Activated T-cell treated with anti-CD3 and anti-CD28 coated beads, Interleukin-2, amount 50 U/mL, for 72 hours (primary cell): ENCODE data around the gene BEST4. TPM values are rescaled to one million over a fixed set of nuclear protein-coding genes. Genes with fewer than 3 reads are reported as not detected.
"Not testable (repeated sequence)": the region's sequence is repeated elsewhere in the genome, so short reads cannot be mapped to it uniquely, and the experiment has no call there.

ENCODE experiments used
- ATAC-seq, 2 donors: fragments of 150-1000 bp; cut with Tn5 transposase; replicated peaks in 1 of 2; 2 replicates each; pipeline ENCODE4 v1.10.0; 2021; ENCODE audit warnings: moderate library complexity in 2 of 2, mild to moderate bottlenecking in 1 of 2
- DNase-seq, 2 donors: peaks; one replicate each; pipeline ENCODE4 v3.0.0; 2021 to 2022; ENCODE audit warnings: mixed read lengths in 1 of 2
- H3K27ac Mint-ChIP-seq: one replicate; pipeline ENCODE4 v1.8.0; 2022; ENCODE audit warnings: mild to moderate bottlenecking, moderate library complexity, mixed read lengths
- H3K27me3 Mint-ChIP-seq: one replicate; pipeline ENCODE4 v1.8.0; 2022; ENCODE audit warnings: low read depth, mixed read lengths
- H3K36me3 Mint-ChIP-seq, 2 donors: one replicate each; pipeline ENCODE4 v1.8.0; 2022; ENCODE audit warnings: mixed read lengths in 2 of 2, mild to moderate bottlenecking in 1 of 2; ENCODE audit not compliant: insufficient read depth in 2 of 2
- H3K4me1 Mint-ChIP-seq: one replicate; pipeline ENCODE4 v1.8.0; 2022; ENCODE audit warnings: low read depth, mixed read lengths
- H3K4me3 Mint-ChIP-seq, 2 donors: one replicate each; pipeline ENCODE4 v1.8.0; 2022; ENCODE audit warnings: mild to moderate bottlenecking in 2 of 2, mixed read lengths in 2 of 2, moderate library complexity in 2 of 2
- H3K9me3 Mint-ChIP-seq, 2 donors: one replicate each; pipeline ENCODE4 v1.8.0; 2022; ENCODE audit warnings: mixed read lengths in 2 of 2
- total RNA-seq, 2 donors: library from RNA; stranded (reverse); gene quantifications; one replicate each; pipeline ENCODE4 v1.2.3, GENCODE V29; 2022

Gene BEST4
- total RNA-seq, 2 donors from 2014 or later: 2.5 to 2.6 TPM

DNA sequence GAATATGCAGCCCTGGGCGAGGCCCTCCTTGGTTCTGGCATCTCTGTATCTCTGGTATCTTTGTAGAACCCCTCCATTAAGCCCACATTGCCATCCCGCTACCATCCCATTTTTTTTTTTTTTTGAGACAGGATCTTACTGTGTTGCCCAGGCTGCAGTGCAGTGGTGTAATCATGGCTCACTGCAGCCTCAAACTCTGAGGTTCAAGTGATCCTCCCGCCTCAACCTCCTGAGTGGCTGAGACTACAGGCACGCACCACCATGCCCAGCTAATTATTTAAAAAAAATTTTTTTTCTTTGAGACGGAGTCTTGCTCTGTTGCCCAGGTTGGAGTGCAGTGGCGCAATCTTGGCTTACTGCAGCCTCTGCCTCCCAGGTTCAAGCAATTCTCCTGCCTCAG, 36.4 kb upstream of the BEST4 start:
- not testable (repeated sequence) for H3K36me3 Mint-ChIP-seq, H3K4me3 Mint-ChIP-seq, H3K27me3 Mint-ChIP-seq, H3K27ac Mint-ChIP-seq, ATAC-seq, H3K9me3 Mint-ChIP-seq, DNase-seq
- peaks cover 28% of the 10 kb centered on the region for H3K4me1 Mint-ChIP-seq

DNA sequence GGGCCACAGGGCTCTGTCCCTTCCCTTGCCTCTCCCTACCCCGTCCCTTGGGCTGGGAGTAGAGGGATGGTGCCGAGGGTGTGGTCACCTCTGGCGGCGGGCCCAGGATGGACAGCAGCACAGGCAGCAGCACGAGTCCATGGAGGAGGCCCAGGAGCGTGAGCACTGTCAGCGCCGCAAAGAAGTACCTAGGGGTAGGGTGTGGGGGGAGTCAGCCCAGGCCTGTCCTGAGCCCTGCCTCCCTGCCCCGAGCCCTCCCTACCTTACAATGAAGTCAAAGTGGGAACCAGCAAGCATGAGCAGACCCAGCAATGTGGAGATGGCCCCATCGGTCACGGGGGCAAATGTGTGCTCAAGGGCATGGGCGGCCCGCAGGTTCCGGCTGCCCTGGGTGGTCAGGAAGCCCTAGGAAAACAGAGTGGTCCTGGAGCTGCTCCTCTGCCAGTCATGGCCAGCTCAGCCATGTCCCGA, 35.0 kb upstream of the BEST4 start:
- ATAC-seq (no peak), DNase-seq (no peak)
- H3K4me1 Mint-ChIP-seq: peaks cover 38% of the 10 kb centered on the region
- H3K9me3 Mint-ChIP-seq: no peaks in the 10 kb centered on the region
- no peaks in the 10 kb centered on the region for H3K27me3 Mint-ChIP-seq
- H3K4me3 Mint-ChIP-seq: no peak overlapping the region
- no peak overlapping the region for H3K27ac Mint-ChIP-seq
- H3K36me3 Mint-ChIP-seq: peaks cover 2% of the 10 kb centered on the region in 2 donors

DNA sequence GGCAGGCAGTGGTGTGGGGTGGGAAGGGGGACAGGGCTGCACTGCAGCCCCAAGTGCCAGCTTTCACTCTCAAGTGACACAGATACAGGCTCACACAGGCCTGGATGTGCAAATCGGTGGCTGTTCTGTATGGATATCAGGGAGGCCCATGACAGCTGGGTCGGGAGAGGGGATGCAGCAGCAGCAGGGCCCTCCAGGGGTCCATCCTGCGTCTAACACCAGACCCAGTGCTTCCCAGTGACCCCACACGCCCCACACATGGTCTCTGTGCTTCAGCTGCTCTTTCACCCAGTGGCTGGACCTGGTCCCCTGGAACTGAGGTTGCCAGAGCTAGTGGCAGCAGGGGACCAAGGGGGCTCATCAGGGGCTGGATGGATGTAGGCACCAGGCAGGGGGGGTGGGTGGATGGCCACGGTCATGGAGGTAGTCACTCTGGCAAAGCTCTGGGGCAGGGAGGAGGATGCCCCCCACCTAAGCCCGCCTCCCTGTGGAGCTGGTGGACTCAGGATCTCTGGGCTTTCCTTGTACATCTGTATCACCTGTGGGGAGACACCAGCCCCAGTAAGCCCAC, 34.2 kb upstream of the BEST4 start:
- Mint-ChIP-seq H3K9me3 (no peaks in the 10 kb centered on the region), H3K4me3 (no peak overlapping the region), H3K4me1 (peaks cover 43% of the 10 kb centered on the region), H3K36me3 (peaks cover 3% of the 10 kb centered on the region in 2 donors), H3K27ac (no peak overlapping the region), H3K27me3 (no peaks in the 10 kb centered on the region)
- no peak for ATAC-seq
- no peak for DNase-seq

DNA sequence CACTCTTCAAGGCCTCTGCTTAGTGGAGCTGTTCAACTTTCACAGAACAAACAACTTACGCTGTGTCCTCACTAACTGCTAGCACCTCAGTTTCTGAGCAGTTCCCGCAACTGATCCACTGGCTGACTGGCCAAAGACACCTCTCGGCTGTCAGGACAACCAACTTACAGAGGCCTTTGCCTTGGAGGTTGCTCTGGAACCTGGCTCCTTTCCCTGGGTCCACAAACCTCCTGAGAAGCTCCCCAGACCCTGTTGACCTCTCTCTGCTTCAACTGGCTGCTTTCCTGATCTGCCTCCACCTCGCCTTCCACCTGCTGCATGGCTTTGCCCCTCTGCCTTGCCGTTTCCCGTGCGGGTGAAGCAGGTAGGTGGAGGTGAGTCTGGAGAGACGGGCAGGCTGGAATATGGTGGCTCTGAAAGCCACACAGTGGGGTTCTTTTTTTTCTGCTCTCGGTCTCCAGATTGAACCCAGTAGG, 33.3 kb upstream of the BEST4 start:
- H3K4me1 Mint-ChIP-seq: peaks cover 47% of the 10 kb centered on the region
- peaks cover 3% of the 10 kb centered on the region in 2 donors for H3K36me3 Mint-ChIP-seq
- DNase-seq: no peak
- no peaks in the 10 kb centered on the region for H3K27me3 Mint-ChIP-seq
- H3K4me3 Mint-ChIP-seq: peak overlapping the region; percentile 94 to 95
- no peak for ATAC-seq
- H3K27ac Mint-ChIP-seq: peak overlapping the region; percentile 49
- H3K9me3 Mint-ChIP-seq: no peaks in the 10 kb centered on the region

DNA sequence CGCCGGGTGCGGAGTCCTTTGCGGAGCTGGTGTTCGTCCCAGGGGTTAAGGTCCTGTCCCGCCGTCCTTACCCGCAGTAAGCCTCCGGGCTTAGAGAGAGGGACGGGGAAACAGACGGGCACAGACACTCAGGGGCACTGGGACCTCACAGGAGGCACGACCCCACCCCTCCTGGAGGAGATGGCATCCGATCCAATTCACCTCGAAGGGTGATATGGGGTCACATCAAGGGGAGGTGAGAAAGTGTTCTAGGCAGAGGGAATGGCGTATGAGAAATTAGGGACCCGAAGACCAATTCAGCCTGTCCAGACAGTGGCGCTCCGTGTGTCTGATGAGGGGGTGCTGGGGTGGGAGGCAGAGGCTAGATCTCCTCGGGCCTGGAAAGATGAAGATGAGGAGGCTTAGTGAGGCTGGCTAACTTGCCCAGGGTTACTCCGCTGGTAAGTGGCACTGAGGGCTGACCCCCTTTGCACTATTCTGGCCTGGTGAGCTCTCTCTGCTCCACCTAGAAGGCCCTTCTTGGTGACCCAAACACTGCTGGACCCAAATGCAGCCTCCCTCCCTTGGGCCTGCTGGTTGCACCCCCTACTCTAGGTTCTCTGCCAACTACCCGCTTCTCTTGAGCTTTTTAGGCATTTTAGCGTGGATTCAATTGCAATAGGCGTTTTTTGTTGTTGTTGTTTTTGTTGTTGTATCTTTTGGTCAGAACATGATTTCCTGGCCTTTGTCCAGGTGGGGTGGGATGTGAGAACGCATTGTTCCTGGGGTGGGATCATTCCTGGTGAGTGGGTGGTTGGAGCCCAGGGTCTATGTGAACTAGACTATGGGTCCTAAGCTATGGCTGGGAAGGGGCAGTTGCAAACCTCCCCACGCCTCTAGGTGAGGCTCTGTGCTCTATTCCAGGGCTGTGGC, 32.6 kb upstream of the BEST4 start:
- H3K4me3 Mint-ChIP-seq: peak overlapping the region; percentile 94 to 95
- DNase-seq (no peak), ATAC-seq (no peak)
- H3K4me1 Mint-ChIP-seq: peaks cover 48% of the 10 kb centered on the region
- H3K27ac Mint-ChIP-seq: peak overlapping the region; percentile 100
- H3K27me3 Mint-ChIP-seq: no peaks in the 10 kb centered on the region
- peaks cover 3% of the 10 kb centered on the region in 2 donors for H3K36me3 Mint-ChIP-seq
- H3K9me3 Mint-ChIP-seq: no peaks in the 10 kb centered on the region

DNA sequence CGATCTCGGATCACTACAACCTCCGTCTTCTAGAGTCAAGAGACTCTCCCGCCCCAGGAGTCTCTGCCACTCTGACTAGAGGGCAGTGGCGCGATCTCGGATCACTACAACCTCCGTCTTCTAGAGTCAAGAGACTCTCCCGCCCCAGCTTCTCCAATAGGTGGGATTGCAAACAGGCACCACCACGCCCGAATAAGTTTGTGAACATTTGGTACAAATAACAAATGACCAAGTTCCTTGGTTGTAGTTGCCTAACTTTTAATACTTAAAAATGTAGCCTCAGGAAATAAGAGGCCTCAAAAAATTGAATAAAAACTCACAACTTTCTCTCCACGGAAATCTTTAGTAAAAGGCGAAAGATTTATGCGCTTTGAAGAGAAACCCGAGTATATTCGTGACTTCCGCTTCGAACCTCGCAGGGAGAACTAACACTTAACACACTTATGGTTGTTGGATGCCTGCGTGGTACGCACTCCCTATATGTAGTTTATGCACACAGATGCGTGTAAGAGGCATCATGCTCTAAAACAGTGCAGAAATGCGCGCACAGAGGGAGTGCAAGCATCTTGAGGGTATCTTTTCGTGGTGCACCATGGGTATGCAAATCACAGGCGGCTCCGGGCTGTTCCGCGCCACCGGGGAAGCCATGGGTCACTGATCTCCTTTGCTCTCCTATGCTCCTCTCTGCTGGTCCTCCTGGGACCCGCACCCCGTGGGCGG, 31.8 kb upstream of the BEST4 start:
- Mint-ChIP-seq H3K4me1 (peaks cover 56% of the 10 kb centered on the region), H3K36me3 (peaks cover 8 to 10% of the 10 kb centered on the region in 2 donors), H3K27ac (peak overlapping the region; percentile 100), H3K4me3 (peak overlapping the region; percentile 94 to 95), H3K9me3 (no peaks in the 10 kb centered on the region), H3K27me3 (no peaks in the 10 kb centered on the region)
- peak; percentile 89 to 91 for ATAC-seq
- peak; percentile 85 to 92 for DNase-seq

DNA sequence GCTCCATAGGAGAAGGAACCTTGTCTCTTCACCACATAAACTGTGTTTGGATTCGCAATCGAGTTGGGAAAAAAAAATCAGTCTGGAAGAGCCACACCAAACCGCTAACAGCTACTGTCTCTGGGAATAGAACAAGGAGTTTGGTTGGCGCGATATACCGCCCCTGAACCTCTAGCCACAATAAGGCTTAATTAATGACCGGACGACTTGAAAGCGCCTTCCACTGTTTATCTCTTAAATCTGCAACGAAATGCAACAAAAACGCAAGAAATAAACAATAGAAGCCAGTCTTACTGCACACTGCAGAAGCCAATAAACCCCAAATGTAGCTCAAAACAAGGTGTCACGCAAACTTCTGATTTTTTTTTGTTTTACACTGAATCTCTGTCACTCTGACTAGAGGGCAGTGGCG, 31.2 kb upstream of the BEST4 start:
- Mint-ChIP-seq H3K4me3 (peak overlapping the region; percentile 94 to 95), H3K27me3 (no peaks in the 10 kb centered on the region)

DNA sequence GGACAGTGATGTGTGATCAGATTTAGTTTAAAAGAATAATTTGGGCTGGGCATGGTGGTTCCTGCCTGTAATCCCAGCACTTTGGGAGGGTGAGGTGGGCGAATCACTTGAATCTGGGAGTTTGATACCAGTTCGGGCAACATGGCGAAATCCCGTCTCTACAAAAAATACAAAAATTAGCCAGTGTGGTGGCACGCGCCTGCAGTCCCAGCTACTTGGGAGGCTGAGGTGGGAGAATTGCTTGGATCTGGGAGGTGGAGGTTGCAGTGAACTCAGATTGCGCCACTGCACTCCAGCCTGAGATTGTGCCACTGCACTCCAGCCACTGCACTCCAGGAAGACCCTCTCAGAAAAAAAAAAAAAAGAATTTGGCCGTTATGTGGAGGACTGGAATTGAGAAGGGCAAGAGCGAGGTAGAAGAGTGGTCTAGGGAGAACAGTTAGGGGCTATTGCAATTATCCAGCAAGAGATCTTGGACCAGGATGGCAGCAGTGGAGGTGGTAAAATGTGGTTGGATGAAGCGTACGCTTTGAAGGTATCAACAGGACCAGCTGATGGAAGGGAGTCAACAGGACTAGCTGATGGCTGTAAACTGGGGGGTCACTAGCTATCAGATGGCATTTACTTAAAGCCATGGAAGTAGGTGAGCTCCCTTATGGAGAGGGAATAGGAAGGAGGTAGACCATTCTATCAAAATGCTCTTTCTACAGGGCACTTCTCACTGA, 30.0 kb upstream of the BEST4 start:
- H3K27ac Mint-ChIP-seq: peak overlapping the region; percentile 100
- H3K9me3 Mint-ChIP-seq: no peaks in the 10 kb centered on the region
- no peaks in the 10 kb centered on the region for H3K27me3 Mint-ChIP-seq
- ATAC-seq (no peak), DNase-seq (no peak)
- H3K4me3 Mint-ChIP-seq: peak overlapping the region; percentile 50 to 94
- H3K4me1 Mint-ChIP-seq: peaks cover 66% of the 10 kb centered on the region
- peaks cover 8 to 15% of the 10 kb centered on the region in 2 donors for H3K36me3 Mint-ChIP-seq

More for the DNA sequence above, 31.2 kb upstream of the BEST4 start:
- ATAC-seq (no peak), DNase-seq (peak in 1 of 2 donors; percentile 45)
- H3K27ac Mint-ChIP-seq: peak overlapping the region; percentile 100
- peaks cover 8 to 13% of the 10 kb centered on the region in 2 donors for H3K36me3 Mint-ChIP-seq
- H3K9me3 Mint-ChIP-seq: no peaks in the 10 kb centered on the region
- H3K4me1 Mint-ChIP-seq: peaks cover 61% of the 10 kb centered on the region

DNA sequence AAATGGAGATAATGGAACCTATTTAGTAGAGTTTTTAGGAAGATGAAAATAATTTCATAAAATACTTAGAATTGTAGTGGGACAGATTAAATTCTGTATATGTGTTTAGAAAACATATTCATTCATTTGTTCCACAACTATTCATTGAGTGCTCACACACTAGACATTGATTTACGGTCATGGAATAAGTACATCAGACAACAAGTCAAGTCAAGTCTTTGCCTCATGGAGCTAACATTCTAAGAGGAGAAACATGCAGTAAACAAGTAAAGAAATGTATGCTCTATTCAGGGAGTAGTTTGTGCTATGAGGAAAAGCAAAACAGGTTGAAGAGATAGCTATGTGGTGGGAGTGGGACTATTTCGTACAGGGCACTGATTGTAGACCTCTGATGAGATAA, 29.3 kb upstream of the BEST4 start:
- Mint-ChIP-seq H3K27ac (peak overlapping the region; percentile 35), H3K36me3 (peaks cover 8 to 15% of the 10 kb centered on the region in 2 donors), H3K9me3 (no peaks in the 10 kb centered on the region), H3K27me3 (no peaks in the 10 kb centered on the region), H3K4me1 (peaks cover 69% of the 10 kb centered on the region), H3K4me3 (peak overlapping the region; percentile 8 to 16)
- DNase-seq: no peak
- ATAC-seq: no peak

DNA sequence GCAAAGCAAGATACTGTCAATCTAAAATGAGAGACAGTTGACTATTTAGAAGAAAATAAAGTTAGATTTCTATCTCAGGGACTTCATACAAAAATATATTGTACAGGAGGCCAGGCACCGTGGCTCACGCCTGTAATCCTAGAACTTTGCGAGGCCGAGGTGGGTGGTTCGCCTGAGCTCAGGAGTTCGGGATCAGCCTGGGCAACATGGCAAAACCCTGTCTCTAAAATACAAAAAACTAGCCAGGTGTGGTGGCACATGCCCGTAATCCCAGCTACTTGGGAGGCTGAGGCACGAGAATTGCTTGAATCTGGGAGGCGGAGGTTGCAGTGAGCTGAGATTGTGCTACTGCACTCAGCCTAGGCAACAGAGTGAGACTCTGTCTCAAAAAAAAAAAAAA, 28.0 kb upstream of the BEST4 start:
- DNase-seq, H3K27me3 Mint-ChIP-seq, ATAC-seq, H3K9me3 Mint-ChIP-seq, H3K27ac Mint-ChIP-seq: not testable (repeated sequence)
- H3K4me3 Mint-ChIP-seq: peak overlapping the region in 1 of 2 donors; percentile 84
- peaks cover 76% of the 10 kb centered on the region for H3K4me1 Mint-ChIP-seq
- peaks cover 11 to 15% of the 10 kb centered on the region in 2 donors for H3K36me3 Mint-ChIP-seq

DNA sequence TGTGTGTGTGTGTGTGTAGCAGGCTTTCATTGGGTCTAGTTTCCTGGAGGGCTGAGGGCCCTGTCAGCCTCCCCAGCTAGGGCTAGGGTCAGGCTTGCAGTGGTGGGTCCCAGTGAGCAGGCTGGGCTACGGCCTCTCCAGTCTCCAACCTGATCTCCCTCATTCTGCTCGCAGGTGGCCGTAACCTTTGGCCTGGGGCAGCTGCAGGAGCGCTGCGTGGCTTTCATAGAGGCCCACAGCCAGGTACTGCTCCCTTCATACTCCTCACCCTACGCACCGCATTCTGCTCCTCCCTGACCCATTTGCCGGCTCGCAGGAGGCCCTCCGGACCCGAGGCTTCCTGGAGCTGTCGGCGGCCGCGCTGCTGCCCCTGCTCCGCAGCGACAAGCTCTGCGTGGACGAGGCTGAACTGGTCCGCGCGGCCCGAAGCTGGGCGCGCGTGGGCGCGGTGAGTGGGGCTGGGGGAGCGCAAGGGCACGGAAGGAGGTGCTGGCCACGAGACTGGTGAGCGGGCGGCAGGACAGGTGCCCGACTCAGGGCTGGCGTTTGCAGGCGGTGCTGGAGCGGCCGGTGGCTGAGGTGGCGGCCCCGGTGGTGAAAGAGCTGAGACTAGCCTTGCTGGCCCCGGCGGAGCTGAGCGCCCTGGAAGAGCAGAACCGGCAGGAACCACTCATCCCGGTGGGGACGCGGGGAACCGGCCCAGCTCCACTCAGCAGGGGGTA, 25.0 kb upstream of the BEST4 start:
- ATAC-seq (no peak), DNase-seq (no peak)
- H3K4me1 Mint-ChIP-seq: peaks cover 77% of the 10 kb centered on the region
- peak overlapping the region; percentile 20 for H3K27ac Mint-ChIP-seq
- H3K36me3 Mint-ChIP-seq: peaks cover 9 to 14% of the 10 kb centered on the region in 2 donors
- no peaks in the 10 kb centered on the region for H3K9me3 Mint-ChIP-seq
- no peaks in the 10 kb centered on the region for H3K27me3 Mint-ChIP-seq
- peak overlapping the region; percentile 84 to 99 for H3K4me3 Mint-ChIP-seq

DNA sequence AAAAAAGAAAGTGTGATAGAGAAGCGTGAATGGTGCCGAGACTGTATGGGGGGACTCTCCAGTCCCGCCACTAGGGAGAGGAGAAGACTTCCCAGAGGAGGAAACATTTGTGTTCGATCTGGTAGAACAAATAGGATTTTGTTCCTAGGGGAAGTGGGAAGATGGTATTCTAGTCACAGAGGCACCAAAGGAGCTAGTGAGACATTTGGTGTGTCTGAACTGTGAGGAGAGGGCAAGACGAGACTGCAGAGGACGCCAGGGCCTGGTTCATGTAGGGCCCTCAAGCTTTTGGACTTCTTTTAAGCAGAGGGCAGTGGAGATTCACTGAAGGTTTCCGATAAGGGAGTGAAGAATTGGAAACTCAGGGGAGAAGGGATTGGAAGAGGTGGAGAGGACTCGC, 23.3 kb upstream of the BEST4 start:
- no peak for DNase-seq

More for the DNA sequence above, 23.3 kb upstream of the BEST4 start:
- Mint-ChIP-seq H3K27me3 (no peaks in the 10 kb centered on the region), H3K36me3 (peaks cover 8 to 20% of the 10 kb centered on the region in 2 donors), H3K4me1 (peaks cover 81% of the 10 kb centered on the region), H3K9me3 (no peaks in the 10 kb centered on the region), H3K4me3 (peak overlapping the region; percentile 84 to 99), H3K27ac (peak overlapping the region; percentile 79)
- ATAC-seq: no peak
